Loucy (cell line): Measurements from ENCODE around the gene JAM3.

Experiments
- H2AFZ ChIP-seq: fragments of 200-600 bp; sonication (generic); 2 replicates; pipeline ENCODE4 v1.6.0; 2016; ENCODE audit warnings: antibody characterized with exemption, mild to moderate bottlenecking, low read length, moderate library complexity
- H3F3A ChIP-seq: fragments of 200-600 bp; 2 replicates; pipeline ENCODE4 v1.6.0; 2016; ENCODE audit warnings: antibody characterized with exemption, low read depth, mild to moderate bottlenecking
- H3K27me3 ChIP-seq: fragments of 200-600 bp; sonication (generic); 2 replicates; pipeline ENCODE4 v1.6.1; 2014; ENCODE audit warnings: low read length, mild to moderate bottlenecking; ENCODE audit not compliant: insufficient read depth, poor library complexity, severe bottlenecking
- H3K36me3 ChIP-seq: fragments of 200-600 bp; sonication (generic); 2 replicates; pipeline ENCODE4 v1.6.1; 2016; ENCODE audit warnings: low read length; ENCODE audit not compliant: insufficient read depth
- H3K4me1 ChIP-seq: fragments of 200-600 bp; sonication (generic); 2 replicates; pipeline ENCODE4 v1.5.1; 2014; ENCODE audit warnings: low read length, mild to moderate bottlenecking; ENCODE audit not compliant: insufficient read depth, poor library complexity, severe bottlenecking
- H3K4me2 ChIP-seq: fragments of 200-600 bp; sonication (generic); 2 replicates; pipeline ENCODE4 v1.6.0; 2014; ENCODE audit warnings: antibody characterized with exemption, low read length, low read depth, mild to moderate bottlenecking; ENCODE audit not compliant: poor library complexity, severe bottlenecking
- H3K4me3 ChIP-seq: fragments of 200-600 bp; sonication (generic); 2 replicates; pipeline ENCODE4 v1.5.1; 2014; ENCODE audit warnings: low read length, mild to moderate bottlenecking, mixed read lengths; ENCODE audit not compliant: poor library complexity, severe bottlenecking
- H3K79me2 ChIP-seq: fragments of 200-600 bp; sonication (generic); 2 replicates; pipeline ENCODE4 v1.6.1; 2014; ENCODE audit warnings: low read length; ENCODE audit not compliant: insufficient read depth
- H3K9ac ChIP-seq: fragments of 200-600 bp; sonication (generic); 2 replicates; pipeline ENCODE4 v1.6.0; 2014; ENCODE audit warnings: mild to moderate bottlenecking, low read depth, low read length, moderate library complexity; ENCODE audit not compliant: poor library complexity, severe bottlenecking
- H3K9me2 ChIP-seq: fragments of 200-600 bp; sonication (generic); replicated peaks from 2 replicates; pipeline ENCODE4 v1.6.1; 2016; ENCODE audit warnings: low read depth, low read length, mixed read lengths
- H3K9me3 ChIP-seq: fragments of 200-600 bp; sonication (generic); 2 replicates; pipeline ENCODE4 v1.6.1; 2014; ENCODE audit warnings: mild to moderate bottlenecking, antibody characterized with exemption, low read length, low read depth; ENCODE audit not compliant: insufficient read depth
- H4K20me1 ChIP-seq: fragments of 200-600 bp; sonication (generic); 2 replicates; pipeline ENCODE4 v1.6.0; 2014; ENCODE audit warnings: antibody characterized with exemption, low read length, mild to moderate bottlenecking; ENCODE audit not compliant: insufficient read depth, poor library complexity, severe bottlenecking
- CTCF ChIP-seq: fragments of 200-600 bp; sonication (generic); conservative IDR thresholded peaks from 2 replicates; pipeline ENCODE4 v1.5.1; 2014; ENCODE audit warnings: mild to moderate bottlenecking, antibody characterized with exemption, low read length
- EZH2phosphoT487 ChIP-seq: fragments of 200-600 bp; IDR thresholded peaks from 2 replicates; pipeline ENCODE4 v1.6.1; 2018; ENCODE audit warnings: antibody characterized with exemption, mild to moderate bottlenecking, moderate library complexity, borderline replicate concordance

JAM3 gene

GRCh38 chr11:134044514-134045284 lies 24.2 kb upstream of the JAM3 start:
- no peak overlapping the region for H3K4me2 ChIP-seq
- TF ChIP-seq EZH2phosphoT487, result no peak
- no peak for TF ChIP-seq CTCF

GRCh38 chr11:134045799-134046635 lies 22.9 kb upstream of the JAM3 start:
- Histone ChIP-seq H3K4me1 (peaks cover 2% of the 10 kb centered on the region), H3K79me2 (no peaks in the 10 kb centered on the region), H3K9ac (no peak overlapping the region), H3K27me3 (no peaks in the 10 kb centered on the region), H3K36me3 (no peaks in the 10 kb centered on the region), H4K20me1 (no peaks in the 10 kb centered on the region), H3F3A (no peaks in the 10 kb centered on the region), H3K4me2 (no peak overlapping the region), H3K4me3 (no peak overlapping the region), H3K9me3 (no peaks in the 10 kb centered on the region), H2AFZ (no peak overlapping the region), H3K9me2 (no peaks in the 10 kb centered on the region)
- no peak for TF ChIP-seq EZH2phosphoT487
- TF ChIP-seq CTCF, result peak; percentile 48

More at GRCh38 chr11:134044514-134045284, 24.2 kb upstream of the JAM3 start:
- Histone ChIP-seq H2AFZ (no peak overlapping the region), H3K79me2 (no peaks in the 10 kb centered on the region), H3K4me3 (no peak overlapping the region), H3K9me2 (no peaks in the 10 kb centered on the region), H4K20me1 (no peaks in the 10 kb centered on the region), H3K9me3 (no peaks in the 10 kb centered on the region), H3K4me1 (no peaks in the 10 kb centered on the region), H3K36me3 (no peaks in the 10 kb centered on the region), H3K27me3 (no peaks in the 10 kb centered on the region), H3F3A (no peaks in the 10 kb centered on the region), H3K9ac (no peak overlapping the region)

GRCh38 chr11:134046681-134047449 lies 22.0 kb upstream of the JAM3 start:
- H2AFZ ChIP-seq, result no peak overlapping the region
- H3K9me3 ChIP-seq, result no peaks in the 10 kb centered on the region
- H3K9me2 ChIP-seq, result no peaks in the 10 kb centered on the region
- H3K79me2 ChIP-seq, result no peaks in the 10 kb centered on the region
- peaks cover 2% of the 10 kb centered on the region for H3K4me1 ChIP-seq
- no peaks in the 10 kb centered on the region for H3K27me3 ChIP-seq
- no peak overlapping the region for H3K4me3 ChIP-seq
- no peaks in the 10 kb centered on the region for H3K36me3 ChIP-seq
- H4K20me1 ChIP-seq, result no peaks in the 10 kb centered on the region
- no peak overlapping the region for H3K4me2 ChIP-seq
- H3K9ac ChIP-seq, result no peak overlapping the region
- no peak for TF ChIP-seq EZH2phosphoT487
- H3F3A ChIP-seq, result no peaks in the 10 kb centered on the region
